Neuronal stem cell (in vitro differentiated cells): ENCODE data around the gene BCAS3.

Experiments
- DNase-seq: peaks from one replicate; pipeline ENCODE4 v3.0.0-alpha.2; 2013; ENCODE audit warnings: low spot score
- H2AFZ ChIP-seq: one replicate; pipeline ENCODE4 v1.6.1; 2013; ENCODE audit warnings: mild to moderate bottlenecking, low read length, inconsistent platforms
- H2AK5ac ChIP-seq: 2 replicates; pipeline ENCODE4 v1.6.1; 2013; ENCODE audit warnings: low read depth, mild to moderate bottlenecking, inconsistent platforms, low read length, moderate library complexity, mixed read lengths
- H2BK120ac ChIP-seq: 2 replicates; pipeline ENCODE4 v1.6.1; 2013; ENCODE audit warnings: low read depth, mild to moderate bottlenecking, inconsistent platforms, low read length, moderate library complexity, mixed read lengths
- H2BK12ac ChIP-seq: one replicate; pipeline ENCODE4 v1.6.1; 2013; ENCODE audit warnings: low read length, inconsistent platforms
- H2BK15ac ChIP-seq: 2 replicates; pipeline ENCODE4 v1.6.1; 2013; ENCODE audit warnings: mild to moderate bottlenecking, low read length, inconsistent platforms, mixed read lengths
- H2BK5ac ChIP-seq: one replicate; pipeline ENCODE4 v1.6.1; 2013; ENCODE audit warnings: inconsistent platforms, mild to moderate bottlenecking, low read length, moderate library complexity
- H3K14ac ChIP-seq: one replicate; pipeline ENCODE4 v1.6.1; 2013; ENCODE audit warnings: low read length, inconsistent platforms
- H3K18ac ChIP-seq: 2 replicates; pipeline ENCODE4 v1.6.1; 2013; ENCODE audit warnings: low read length, inconsistent platforms
- H3K23ac ChIP-seq: 2 replicates; pipeline ENCODE4 v1.6.1; 2013; ENCODE audit warnings: low read depth, mild to moderate bottlenecking, mixed read lengths, low read length, inconsistent platforms; ENCODE audit not compliant: poor library complexity
- H3K27ac ChIP-seq: replicated peaks from 3 replicates; pipeline ENCODE4 v1.5.1; 2013; ENCODE audit warnings: low read length, inconsistent platforms
- H3K27me3 ChIP-seq, 3 experiments: 2 replicates each; pipeline ENCODE4 v1.6.1; 2013; ENCODE audit warnings: low read length in 3 of 3, mild to moderate bottlenecking in 2 of 3, inconsistent platforms in 1 of 3, low read depth in 1 of 3, mixed read lengths in 1 of 3, moderate library complexity in 1 of 3; ENCODE audit not compliant: control insufficient read depth in 3 of 3, insufficient read depth in 3 of 3
- H3K36me3 ChIP-seq, 2 donors: replicated peaks in 1 of 2; 2 replicates each; pipeline ENCODE4 v1.6.1; 2013; ENCODE audit warnings: low read length in 2 of 2; ENCODE audit not compliant: control insufficient read depth in 2 of 2, insufficient read depth in 2 of 2
- H3K4ac ChIP-seq: 2 replicates; pipeline ENCODE4 v1.6.1; 2013; ENCODE audit warnings: inconsistent platforms, mild to moderate bottlenecking, low read length, moderate library complexity
- H3K4me1 ChIP-seq, 2 donors: 1 replicate in 1 of 2; 2 replicates in 1 of 2; pipeline ENCODE4 v1.6.1; 2013; ENCODE audit warnings: low read length in 2 of 2, low read depth in 1 of 2; ENCODE audit not compliant: control insufficient read depth in 2 of 2, insufficient read depth in 1 of 2
- H3K4me2 ChIP-seq: one replicate; pipeline ENCODE4 v1.6.1; 2013; ENCODE audit warnings: mild to moderate bottlenecking, low read length, inconsistent platforms; ENCODE audit not compliant: insufficient read depth, poor library complexity, severe bottlenecking
- H3K4me3 ChIP-seq, 2 donors: 2 replicates each; pipeline ENCODE4 v1.5.1; 2013; ENCODE audit warnings: low read length in 2 of 2, mild to moderate bottlenecking in 2 of 2, inconsistent platforms in 1 of 2, moderate library complexity in 1 of 2
- H3K79me1 ChIP-seq: one replicate; pipeline ENCODE4 v1.6.1; 2013; ENCODE audit warnings: low read depth, mild to moderate bottlenecking, inconsistent platforms, low read length, moderate library complexity
- H3K9ac ChIP-seq: one replicate; pipeline ENCODE4 v1.6.1; 2013; ENCODE audit warnings: mild to moderate bottlenecking, low read depth, low read length, inconsistent platforms; ENCODE audit not compliant: poor library complexity
- H3K9me3 ChIP-seq, 2 donors: replicated peaks in 1 of 2; 2 replicates each; pipeline versions ENCODE3 to v1.6.1; 2013; ENCODE audit warnings: low read length in 2 of 2, mild to moderate bottlenecking in 2 of 2, inconsistent platforms in 1 of 2, low read depth in 1 of 2, mixed read lengths in 1 of 2, moderate library complexity in 1 of 2; ENCODE audit not compliant: control insufficient read depth in 2 of 2, insufficient read depth in 1 of 2
- H4K8ac ChIP-seq: one replicate; pipeline ENCODE4 v1.6.1; 2013; ENCODE audit warnings: low read depth, mild to moderate bottlenecking, inconsistent platforms, low read length, moderate library complexity
- H4K91ac ChIP-seq: one replicate; pipeline ENCODE4 v1.6.1; 2013; ENCODE audit warnings: low read length, low read depth, mild to moderate bottlenecking, inconsistent platforms; ENCODE audit not compliant: poor library complexity
- WGBS, 2 donors: extraction: QIAGEN DNeasy Blood & Tissue Kit; methylation state at CpG; one replicate each; pipeline ENCODE4 v1.1.7; 2013; ENCODE audit warnings: missing lambda C conversion rate in 2 of 2, mixed read lengths in 1 of 2; ENCODE audit not compliant: insufficient read length in 2 of 2, insufficient replicate concordance in 1 of 2; ENCODE audit errors: extremely low coverage in 2 of 2; 5-methylcytosine and 5-hydroxymethylcytosine counted together

BCAS3 gene

GRCh38 chr17:61333136-61333535 lies 655.5 kb downstream of the BCAS3 start:
- H3K27ac ChIP-seq = no peak overlapping the region
- H3K9me3 ChIP-seq = no peaks in the 10 kb centered on the region
- H2BK5ac ChIP-seq = no peak overlapping the region
- no peak overlapping the region for H3K4me3 ChIP-seq
- no peak overlapping the region for H2AFZ ChIP-seq
- no peak for DNase-seq
- H3K27me3 ChIP-seq = no peaks in the 10 kb centered on the region
- no peak overlapping the region for H4K91ac ChIP-seq
- H3K36me3 ChIP-seq = no peaks in the 10 kb centered on the region
- no peak overlapping the region for H3K23ac ChIP-seq
- H3K14ac ChIP-seq = peak overlapping the region; percentile 28
- no peak overlapping the region for H3K18ac ChIP-seq
- no peak overlapping the region for H3K4me2 ChIP-seq
- no peak overlapping the region for H2BK15ac ChIP-seq
- H3K4ac ChIP-seq = no peak overlapping the region
- no peak overlapping the region for H4K8ac ChIP-seq
- no peaks in the 10 kb centered on the region for H3K4me1 ChIP-seq
- H3K79me1 ChIP-seq = no peaks in the 10 kb centered on the region
- no peak overlapping the region for H2AK5ac ChIP-seq
- no peak overlapping the region for H2BK12ac ChIP-seq
- WGBS, 2 donors = no CpG with 5 or more reads among the region's 8 CpGs
- no peak overlapping the region for H2BK120ac ChIP-seq
- H3K9ac ChIP-seq = no peak overlapping the region

DNA sequence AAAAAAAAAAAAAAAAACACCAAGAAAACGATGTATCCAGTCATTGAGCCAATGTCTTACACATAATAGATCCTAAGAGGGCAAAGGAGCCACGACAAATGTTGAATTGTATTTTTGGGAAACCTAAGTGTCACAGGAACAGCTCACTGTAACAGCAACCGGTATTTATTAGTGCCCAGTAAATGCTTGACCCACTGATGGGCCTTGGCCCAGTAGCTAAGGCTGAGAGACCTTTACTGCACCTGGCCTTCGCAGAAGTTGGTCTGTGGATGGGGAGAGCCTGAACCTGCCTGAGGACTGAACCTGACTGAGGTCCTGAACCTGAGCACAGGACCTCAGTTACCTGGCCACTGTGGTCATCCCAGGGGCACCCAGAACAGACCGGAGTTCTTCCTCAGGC lies 657.0 kb downstream of the BCAS3 start:
- Histone ChIP-seq H3K27ac (no peak overlapping the region), H3K23ac (no peak overlapping the region), H3K9ac (no peak overlapping the region), H3K4me1 (peaks cover 0 to under 1% of the 10 kb centered on the region in 2 donors), H2BK120ac (no peak overlapping the region), H2BK15ac (no peak overlapping the region), H2AK5ac (no peak overlapping the region), H3K36me3 (no peaks in the 10 kb centered on the region), H3K27me3 (no peaks in the 10 kb centered on the region), H2AFZ (no peak overlapping the region), H3K14ac (no peak overlapping the region), H3K4me2 (no peak overlapping the region), H3K4ac (no peak overlapping the region), H3K4me3 (no peak overlapping the region), H4K91ac (no peak overlapping the region), H3K18ac (no peak overlapping the region), H3K79me1 (no peaks in the 10 kb centered on the region), H2BK5ac (no peak overlapping the region), H4K8ac (no peak overlapping the region), H3K9me3 (no peaks in the 10 kb centered on the region), H2BK12ac (no peak overlapping the region)
- DNase-seq = no peak
- no CpG with 5 or more reads among the region's 5 CpGs for WGBS, 2 donors

GRCh38 chr17:61335105-61335844 lies 657.6 kb downstream of the BCAS3 start:
- no peak overlapping the region for H3K4me2 ChIP-seq
- H2BK120ac ChIP-seq = no peak overlapping the region
- H3K36me3 ChIP-seq = no peaks in the 10 kb centered on the region
- H3K18ac ChIP-seq = no peak overlapping the region
- H3K4me1 ChIP-seq = peaks cover 2 to 6% of the 10 kb centered on the region in 2 donors
- H3K9ac ChIP-seq = no peak overlapping the region
- H2AK5ac ChIP-seq = no peak overlapping the region
- no peaks in the 10 kb centered on the region for H3K27me3 ChIP-seq
- WGBS, 2 donors = no CpG with 5 or more reads among the region's 8 CpGs
- no peak for DNase-seq
- no peak overlapping the region for H2BK15ac ChIP-seq
- no peak overlapping the region for H2BK12ac ChIP-seq
- no peak overlapping the region for H3K23ac ChIP-seq
- no peak overlapping the region for H2BK5ac ChIP-seq
- H4K91ac ChIP-seq = no peak overlapping the region
- no peaks in the 10 kb centered on the region for H3K9me3 ChIP-seq
- no peak overlapping the region for H3K14ac ChIP-seq
- no peak overlapping the region for H3K4me3 ChIP-seq
- no peak overlapping the region for H3K4ac ChIP-seq
- no peak overlapping the region for H3K27ac ChIP-seq
- no peaks in the 10 kb centered on the region for H3K79me1 ChIP-seq
- H4K8ac ChIP-seq = no peak overlapping the region
- no peak overlapping the region for H2AFZ ChIP-seq

- no peak overlapping the region for H3K27ac ChIP-seq
- no peak overlapping the region for H4K91ac ChIP-seq
- H3K9ac ChIP-seq = no peak overlapping the region
- no peak overlapping the region for H2AK5ac ChIP-seq
- no peaks in the 10 kb centered on the region for H3K36me3 ChIP-seq
- H3K23ac ChIP-seq = no peak overlapping the region
- no peak overlapping the region for H2AFZ ChIP-seq
- H3K4me3 ChIP-seq = no peak overlapping the region
- H3K9me3 ChIP-seq = no peaks in the 10 kb centered on the region
- no peaks in the 10 kb centered on the region for H3K27me3 ChIP-seq
- no peak overlapping the region for H2BK12ac ChIP-seq
- no peak overlapping the region for H3K4ac ChIP-seq
- DNase-seq = no peak
- no peak overlapping the region for H3K18ac ChIP-seq
- no peak overlapping the region for H2BK15ac ChIP-seq
- H4K8ac ChIP-seq = no peak overlapping the region
- no peak overlapping the region for H3K4me2 ChIP-seq
- no peak overlapping the region for H2BK120ac ChIP-seq
- no peak overlapping the region for H2BK5ac ChIP-seq
- H3K79me1 ChIP-seq = no peaks in the 10 kb centered on the region
- no peak overlapping the region for H3K14ac ChIP-seq
- WGBS, 2 donors = no CpG with 5 or more reads among the region's 16 CpGs
- H3K4me1 ChIP-seq = peaks cover 6 to 11% of the 10 kb centered on the region in 2 donors
These were observed 658.4 kb downstream of the BCAS3 start for GRCh38 chr17:61335845-61336655.
